Peyer's patch (tissue), 4 donors: ENCODE data around the gene SLC38A5.

Experiments
- POLR2A ChIP-seq, 2 donors: fragments of 450-650 bp; IDR thresholded peaks; one replicate each; pipeline ENCODE4 v1.5.1; 2017; ENCODE audit warnings: antibody characterized with exemption in 2 of 2, mild to moderate bottlenecking in 2 of 2, moderate library complexity in 2 of 2
- TF ChIP-seq, protein P1 (sequence below), 6 experiments: fragments of 450-650 bp in 4 of 6; fragments of 200-600 bp in 2 of 6; sonication (generic) in 1 of 6; IDR thresholded peaks; one replicate each; pipeline ENCODE4 v1.5.1; 2017 to 2019; ENCODE audit warnings: antibody characterized with exemption in 6 of 6, mild to moderate bottlenecking in 3 of 6, moderate library complexity in 1 of 6

DNA sequence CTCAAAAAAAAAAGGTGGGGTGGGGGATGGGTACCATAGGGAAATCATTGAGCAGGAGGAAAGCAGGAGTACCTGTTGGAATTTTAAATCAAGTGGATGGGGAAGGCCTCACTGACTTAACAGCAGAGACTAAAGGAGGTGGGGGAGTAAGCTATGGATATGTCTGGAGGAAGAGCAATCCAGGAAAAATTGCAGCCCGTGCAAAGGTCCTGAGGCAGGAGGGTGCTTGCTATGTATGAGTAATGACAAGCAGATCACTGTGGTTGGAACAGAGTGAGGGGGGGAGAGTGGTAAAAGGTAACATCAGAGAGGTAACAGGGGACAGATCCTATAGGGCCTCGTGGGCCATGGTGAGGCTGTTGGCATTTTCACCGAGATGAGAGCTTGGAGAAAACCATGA is 10.1 kb upstream of the SLC38A5 start:
- TF ChIP-seq POLR2A (IDR thresholded peaks at IDR 0.05) = no peak
- TF ChIP-seq, protein P1, sequence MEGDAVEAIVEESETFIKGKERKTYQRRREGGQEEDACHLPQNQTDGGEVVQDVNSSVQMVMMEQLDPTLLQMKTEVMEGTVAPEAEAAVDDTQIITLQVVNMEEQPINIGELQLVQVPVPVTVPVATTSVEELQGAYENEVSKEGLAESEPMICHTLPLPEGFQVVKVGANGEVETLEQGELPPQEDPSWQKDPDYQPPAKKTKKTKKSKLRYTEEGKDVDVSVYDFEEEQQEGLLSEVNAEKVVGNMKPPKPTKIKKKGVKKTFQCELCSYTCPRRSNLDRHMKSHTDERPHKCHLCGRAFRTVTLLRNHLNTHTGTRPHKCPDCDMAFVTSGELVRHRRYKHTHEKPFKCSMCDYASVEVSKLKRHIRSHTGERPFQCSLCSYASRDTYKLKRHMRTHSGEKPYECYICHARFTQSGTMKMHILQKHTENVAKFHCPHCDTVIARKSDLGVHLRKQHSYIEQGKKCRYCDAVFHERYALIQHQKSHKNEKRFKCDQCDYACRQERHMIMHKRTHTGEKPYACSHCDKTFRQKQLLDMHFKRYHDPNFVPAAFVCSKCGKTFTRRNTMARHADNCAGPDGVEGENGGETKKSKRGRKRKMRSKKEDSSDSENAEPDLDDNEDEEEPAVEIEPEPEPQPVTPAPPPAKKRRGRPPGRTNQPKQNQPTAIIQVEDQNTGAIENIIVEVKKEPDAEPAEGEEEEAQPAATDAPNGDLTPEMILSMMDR (IDR thresholded peaks at IDR 0.05) = no peak
